ENCODE data around the gene ACTN4.

ACTN4 gene

GRCh38 chr19:38685666-38686529 lies 38.4 kb downstream of the ACTN4 start:
- peak; percentile 85 for DNase-seq (ENCODE audit: low read depth)
- no peak overlapping the region for H3K4me3 ChIP-seq (replicated peaks; ENCODE audit: low read depth, low read length)
- TF ChIP-seq, protein P1, sequence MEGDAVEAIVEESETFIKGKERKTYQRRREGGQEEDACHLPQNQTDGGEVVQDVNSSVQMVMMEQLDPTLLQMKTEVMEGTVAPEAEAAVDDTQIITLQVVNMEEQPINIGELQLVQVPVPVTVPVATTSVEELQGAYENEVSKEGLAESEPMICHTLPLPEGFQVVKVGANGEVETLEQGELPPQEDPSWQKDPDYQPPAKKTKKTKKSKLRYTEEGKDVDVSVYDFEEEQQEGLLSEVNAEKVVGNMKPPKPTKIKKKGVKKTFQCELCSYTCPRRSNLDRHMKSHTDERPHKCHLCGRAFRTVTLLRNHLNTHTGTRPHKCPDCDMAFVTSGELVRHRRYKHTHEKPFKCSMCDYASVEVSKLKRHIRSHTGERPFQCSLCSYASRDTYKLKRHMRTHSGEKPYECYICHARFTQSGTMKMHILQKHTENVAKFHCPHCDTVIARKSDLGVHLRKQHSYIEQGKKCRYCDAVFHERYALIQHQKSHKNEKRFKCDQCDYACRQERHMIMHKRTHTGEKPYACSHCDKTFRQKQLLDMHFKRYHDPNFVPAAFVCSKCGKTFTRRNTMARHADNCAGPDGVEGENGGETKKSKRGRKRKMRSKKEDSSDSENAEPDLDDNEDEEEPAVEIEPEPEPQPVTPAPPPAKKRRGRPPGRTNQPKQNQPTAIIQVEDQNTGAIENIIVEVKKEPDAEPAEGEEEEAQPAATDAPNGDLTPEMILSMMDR (IDR thresholded peaks at IDR 0.05; ENCODE audit: low read length, missing control alignments) = peak; percentile 76

GRCh38 chr19:38686530-38686888 lies 39.1 kb downstream of the ACTN4 start:
- DNase-seq (ENCODE audit: low read depth) = no peak
- TF ChIP-seq, protein P1 (IDR thresholded peaks at IDR 0.05; ENCODE audit: low read length, missing control alignments) = no peak
- no peak overlapping the region for H3K4me3 ChIP-seq (replicated peaks; ENCODE audit: low read depth, low read length)

GRCh38 chr19:38687837-38688378 lies 40.5 kb downstream of the ACTN4 start:
- TF ChIP-seq, protein P1 (IDR thresholded peaks at IDR 0.05; ENCODE audit: low read length, missing control alignments) = no peak
- no peak for DNase-seq (ENCODE audit: low read depth)
- no peak overlapping the region for H3K4me3 ChIP-seq (replicated peaks; ENCODE audit: low read depth, low read length)

DNA sequence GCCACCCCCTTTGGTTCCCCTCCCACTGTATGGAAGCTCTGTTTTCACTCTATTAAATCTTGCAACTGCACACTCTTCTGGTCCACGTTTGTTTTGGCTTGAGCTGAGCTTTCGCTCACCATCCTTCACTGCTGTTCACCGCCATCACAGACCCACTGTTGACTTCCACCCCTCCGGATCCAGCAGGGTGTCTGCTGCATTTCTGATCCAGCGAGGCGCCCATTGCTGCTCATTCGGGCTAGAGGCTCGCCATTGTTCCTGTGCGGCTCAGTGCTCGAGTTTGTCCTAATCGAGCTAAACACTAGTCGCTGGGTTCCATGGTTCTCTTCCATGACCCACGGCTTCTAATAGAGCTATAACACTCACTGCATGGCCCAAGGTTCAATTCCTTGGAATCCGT lies 42.7 kb downstream of the ACTN4 start:
- DNase-seq (ENCODE audit: low read depth) = no peak
- no peak overlapping the region for H3K4me3 ChIP-seq (replicated peaks; ENCODE audit: low read depth, low read length)
- TF ChIP-seq, protein P1 (IDR thresholded peaks at IDR 0.05; ENCODE audit: low read length, missing control alignments) = no peak

GRCh38 chr19:38690832-38691231 lies 43.4 kb downstream of the ACTN4 start:
- TF ChIP-seq, protein P1 (IDR thresholded peaks at IDR 0.05; ENCODE audit: low read length, missing control alignments) = no peak
- H3K4me3 ChIP-seq (replicated peaks; ENCODE audit: low read depth, low read length) = no peak overlapping the region
- DNase-seq (ENCODE audit: low read depth) = no peak

DNA sequence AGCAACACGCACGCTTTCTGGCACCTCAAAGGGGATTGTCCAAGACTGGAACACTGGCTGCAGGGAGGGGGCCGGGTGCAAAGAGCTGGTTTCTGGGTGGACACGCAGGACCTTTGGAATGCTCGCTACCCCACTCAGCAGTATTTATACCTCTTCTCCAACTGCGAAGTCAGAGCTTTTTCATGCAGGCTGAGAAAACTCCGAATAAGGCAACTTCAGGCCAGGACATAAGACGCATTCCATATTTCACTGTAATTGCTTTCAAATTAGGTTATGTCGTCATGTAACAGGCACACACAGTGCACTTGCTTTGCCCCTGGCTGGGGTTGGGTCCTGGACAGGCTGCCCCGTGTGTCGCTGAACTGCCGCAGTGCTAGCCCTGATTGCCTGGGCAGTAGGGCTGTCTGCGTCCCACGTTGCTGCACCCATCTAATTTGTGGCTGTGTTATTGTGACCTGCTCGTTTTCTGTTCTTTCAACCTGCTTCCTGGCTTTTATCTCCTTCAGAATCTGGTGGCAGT lies 44.5 kb downstream of the ACTN4 start:
- peak; percentile 91 for DNase-seq (ENCODE audit: low read depth)
- TF ChIP-seq, protein P1 (IDR thresholded peaks at IDR 0.05; ENCODE audit: low read length, missing control alignments) = no peak
- no peak overlapping the region for H3K4me3 ChIP-seq (replicated peaks; ENCODE audit: low read depth, low read length)

Measured in fibroblast of pulmonary artery (primary cell).